Panc1 (cell line): ENCODE results near the gene ATG4D. TPM values are rescaled to one million over a fixed set of nuclear protein-coding genes. Genes with fewer than 3 reads are reported as not detected.

Source experiments
- ATAC-seq: fragments of 200-7000 bp; cut with Tn5 transposase; 2 replicates; pipeline ENCODE4 v1.9.1; 2020; ENCODE audit warnings: mild to moderate bottlenecking, moderate library complexity
- BruUV-seq: library from RNA; stranded (reverse); fragments of 400-500 nt; replicated peaks from 2 replicates; lab custom pipeline; 2021; lab: Mats Ljungman, UMichigan
- CTCF ChIA-PET: fragments of 300-600 bp; sonication (Branson Sonifier 250); formaldehyde crosslinking; loops from one replicate; lab custom pipeline; 2022; ENCODE audit warnings: antibody characterized with exemption; lab: Charles Lee
- POLR2A ChIA-PET: fragments of 300-600 bp; sonication (Branson Sonifier 250); formaldehyde crosslinking; loops from one replicate; lab custom pipeline; 2022; ENCODE audit warnings: antibody characterized with exemption; lab: Charles Lee
- DNase-seq: peaks from one replicate; pipeline ENCODE4 v3.0.0-alpha.2; 2010; ENCODE audit warnings: low read depth, low spot score
- H3K27ac ChIP-seq: 2 replicates; pipeline ENCODE4 v1.5.1; 2011; ENCODE audit warnings: mild to moderate bottlenecking, low read length, inconsistent platforms
- H3K27me3 ChIP-seq: fragments of 200-500 bp; sonication (Bioruptor generic); 2 replicates; pipeline ENCODE4 v1.6.0; 2014; ENCODE audit warnings: low read length, inconsistent platforms; ENCODE audit not compliant: control insufficient read depth, insufficient read depth
- H3K36me3 ChIP-seq: fragments of 200-500 bp; sonication (Bioruptor generic); 2 replicates; pipeline ENCODE4 v1.5.1; 2014; ENCODE audit warnings: inconsistent platforms, mild to moderate bottlenecking, low read length, moderate library complexity; ENCODE audit not compliant: control insufficient read depth, insufficient read depth
- H3K4me1 ChIP-seq: 2 replicates; pipeline ENCODE4 v1.5.1; 2011; ENCODE audit warnings: inconsistent platforms, mild to moderate bottlenecking, low read length, moderate library complexity; ENCODE audit not compliant: control insufficient read depth, insufficient read depth
- H3K4me3 ChIP-seq, 2 experiments: 2 replicates each; pipeline ENCODE4 v1.5.1; 2011 to 2012; ENCODE audit warnings: low read depth in 2 of 2, low read length in 2 of 2, mild to moderate bottlenecking in 2 of 2, inconsistent platforms in 1 of 2, moderate library complexity in 1 of 2
- H3K9me3 ChIP-seq: fragments of 200-500 bp; sonication (Bioruptor generic); 2 replicates; pipeline ENCODE4 v1.5.1; 2014; ENCODE audit warnings: low read depth, mild to moderate bottlenecking, inconsistent platforms, low read length, moderate library complexity; ENCODE audit not compliant: control insufficient read depth, insufficient read depth
- POLR2AphosphoS5 ChIP-seq: IDR thresholded peaks from 2 replicates; pipeline ENCODE4 v1.6.1; 2012; ENCODE audit warnings: mild to moderate bottlenecking, low read depth, low read length, moderate library complexity
- SIN3A ChIP-seq: IDR thresholded peaks from 2 replicates; pipeline ENCODE4 v1.6.1; 2012; ENCODE audit warnings: low read depth, mild to moderate bottlenecking, low read length, moderate library complexity, borderline replicate concordance; ENCODE audit not compliant: insufficient read depth
- TCF7L2 ChIP-seq: IDR thresholded peaks from 2 replicates; pipeline ENCODE4 v1.6.1; 2011; ENCODE audit warnings: mild to moderate bottlenecking, low read depth, low read length, inconsistent platforms
- in situ Hi-C: cut with HindIII; loops from 2 replicates; pipeline ENCODE4 v1.10.0; 2016; ENCODE audit warnings: low sequenced_read_pairs, low pct_unique_long_range_greater_than_20kb
- intact Hi-C: fragments of 100-400 bp; cut with micrococcal nuclease; formaldehyde crosslinking; loops from one replicate; pipeline ENCODE4 v1.10.0; 2022; ENCODE audit not compliant: unreplicated experiment
- total RNA-seq: library from RNA; stranded (reverse); gene quantifications from one replicate; pipeline ENCODE4 v1.2.1, GENCODE V29; 2021; ENCODE audit not compliant: unreplicated experiment
- TF ChIP-seq, protein P1 (sequence below): fragments of 450-650 bp; IDR thresholded peaks from 2 replicates; pipeline ENCODE4 v1.5.1; 2017; ENCODE audit warnings: mild to moderate bottlenecking
- TF ChIP-seq, protein P2 (sequence below), 2 experiments: IDR thresholded peaks; 2 replicates each; pipeline ENCODE4 v1.6.1; 2011 to 2012; ENCODE audit warnings: low read depth in 2 of 2, control low read depth in 1 of 2, low read length in 1 of 2, mild to moderate bottlenecking in 1 of 2, moderate library complexity in 1 of 2; ENCODE audit not compliant: insufficient read depth in 1 of 2

The ATG4D gene
- total RNA-seq, 1 experiment from 2014 or later: 28.0 TPM

DNA sequence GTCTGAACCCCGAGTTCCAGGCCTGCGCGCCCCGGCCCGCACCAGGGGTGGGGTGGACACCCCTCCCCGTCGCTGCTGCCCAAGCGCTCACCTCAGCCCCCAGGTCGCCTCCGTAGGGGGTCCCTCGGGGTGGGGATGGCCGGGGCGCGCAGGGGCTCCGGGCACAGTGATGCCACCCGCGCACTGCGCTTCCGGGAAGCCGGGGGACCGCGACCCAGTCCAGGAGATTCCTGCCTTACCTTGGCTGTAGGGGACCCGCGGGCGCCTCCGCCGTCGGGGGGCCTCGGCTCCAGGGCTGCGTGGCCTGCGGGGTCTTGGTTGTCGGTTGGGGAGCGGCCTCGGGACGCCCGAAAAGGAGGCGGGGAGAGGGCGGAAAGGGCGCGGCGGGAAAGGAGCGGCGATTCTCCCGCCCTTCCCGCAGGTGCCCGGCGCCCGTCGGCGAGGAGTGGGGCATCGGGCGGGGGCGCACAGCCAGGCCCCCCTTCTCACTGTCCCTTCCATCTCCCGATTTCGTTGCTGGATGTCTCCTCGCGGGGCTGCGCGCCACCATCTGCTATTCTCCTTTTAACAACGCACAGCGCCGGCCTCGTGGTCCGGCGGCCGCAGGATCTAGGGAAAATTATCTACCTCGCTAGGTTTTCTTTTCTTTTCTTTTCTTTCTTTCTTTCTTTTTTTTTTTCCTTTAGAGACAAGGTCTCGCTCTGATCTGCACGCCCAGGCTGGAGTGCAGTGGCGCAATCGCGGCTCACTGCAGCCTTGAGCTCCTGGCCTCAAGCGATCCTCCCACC, 40.5 kb upstream of the ATG4D start, which contains the start of gene KEAP1:
TSS of gene KEAP1 (minus strand) at position 355 of the 788 bp plus-strand sequence. CDS start 3,323 bp downstream, outside the sequence.
- no peak for DNase-seq
- H3K27me3 ChIP-seq: no peaks in the 10 kb centered on the region
- POLR2A ChIA-PET: no interaction called here
- CTCF ChIA-PET: no interaction called here
- H3K36me3 ChIP-seq: no peaks in the 10 kb centered on the region; the same call in 1 of the 2 replicates
- peak; percentile 67 for ATAC-seq
- intact Hi-C loops: no loop called here
- no peaks in the 10 kb centered on the region for H3K9me3 ChIP-seq
- H3K4me3 ChIP-seq: peak within 1 kb of the TSS; percentile 65 to 75
- H3K27ac ChIP-seq: peak within 1 kb of the TSS; percentile 93
- in situ Hi-C loops: no loop called here
- no peak for TF ChIP-seq TCF7L2
- TF ChIP-seq, protein P1, sequence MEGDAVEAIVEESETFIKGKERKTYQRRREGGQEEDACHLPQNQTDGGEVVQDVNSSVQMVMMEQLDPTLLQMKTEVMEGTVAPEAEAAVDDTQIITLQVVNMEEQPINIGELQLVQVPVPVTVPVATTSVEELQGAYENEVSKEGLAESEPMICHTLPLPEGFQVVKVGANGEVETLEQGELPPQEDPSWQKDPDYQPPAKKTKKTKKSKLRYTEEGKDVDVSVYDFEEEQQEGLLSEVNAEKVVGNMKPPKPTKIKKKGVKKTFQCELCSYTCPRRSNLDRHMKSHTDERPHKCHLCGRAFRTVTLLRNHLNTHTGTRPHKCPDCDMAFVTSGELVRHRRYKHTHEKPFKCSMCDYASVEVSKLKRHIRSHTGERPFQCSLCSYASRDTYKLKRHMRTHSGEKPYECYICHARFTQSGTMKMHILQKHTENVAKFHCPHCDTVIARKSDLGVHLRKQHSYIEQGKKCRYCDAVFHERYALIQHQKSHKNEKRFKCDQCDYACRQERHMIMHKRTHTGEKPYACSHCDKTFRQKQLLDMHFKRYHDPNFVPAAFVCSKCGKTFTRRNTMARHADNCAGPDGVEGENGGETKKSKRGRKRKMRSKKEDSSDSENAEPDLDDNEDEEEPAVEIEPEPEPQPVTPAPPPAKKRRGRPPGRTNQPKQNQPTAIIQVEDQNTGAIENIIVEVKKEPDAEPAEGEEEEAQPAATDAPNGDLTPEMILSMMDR: no peak
- TF ChIP-seq SIN3A: no peak
- TF ChIP-seq, protein P2, sequence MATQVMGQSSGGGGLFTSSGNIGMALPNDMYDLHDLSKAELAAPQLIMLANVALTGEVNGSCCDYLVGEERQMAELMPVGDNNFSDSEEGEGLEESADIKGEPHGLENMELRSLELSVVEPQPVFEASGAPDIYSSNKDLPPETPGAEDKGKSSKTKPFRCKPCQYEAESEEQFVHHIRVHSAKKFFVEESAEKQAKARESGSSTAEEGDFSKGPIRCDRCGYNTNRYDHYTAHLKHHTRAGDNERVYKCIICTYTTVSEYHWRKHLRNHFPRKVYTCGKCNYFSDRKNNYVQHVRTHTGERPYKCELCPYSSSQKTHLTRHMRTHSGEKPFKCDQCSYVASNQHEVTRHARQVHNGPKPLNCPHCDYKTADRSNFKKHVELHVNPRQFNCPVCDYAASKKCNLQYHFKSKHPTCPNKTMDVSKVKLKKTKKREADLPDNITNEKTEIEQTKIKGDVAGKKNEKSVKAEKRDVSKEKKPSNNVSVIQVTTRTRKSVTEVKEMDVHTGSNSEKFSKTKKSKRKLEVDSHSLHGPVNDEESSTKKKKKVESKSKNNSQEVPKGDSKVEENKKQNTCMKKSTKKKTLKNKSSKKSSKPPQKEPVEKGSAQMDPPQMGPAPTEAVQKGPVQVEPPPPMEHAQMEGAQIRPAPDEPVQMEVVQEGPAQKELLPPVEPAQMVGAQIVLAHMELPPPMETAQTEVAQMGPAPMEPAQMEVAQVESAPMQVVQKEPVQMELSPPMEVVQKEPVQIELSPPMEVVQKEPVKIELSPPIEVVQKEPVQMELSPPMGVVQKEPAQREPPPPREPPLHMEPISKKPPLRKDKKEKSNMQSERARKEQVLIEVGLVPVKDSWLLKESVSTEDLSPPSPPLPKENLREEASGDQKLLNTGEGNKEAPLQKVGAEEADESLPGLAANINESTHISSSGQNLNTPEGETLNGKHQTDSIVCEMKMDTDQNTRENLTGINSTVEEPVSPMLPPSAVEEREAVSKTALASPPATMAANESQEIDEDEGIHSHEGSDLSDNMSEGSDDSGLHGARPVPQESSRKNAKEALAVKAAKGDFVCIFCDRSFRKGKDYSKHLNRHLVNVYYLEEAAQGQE (IDR thresholded peaks at IDR 0.05; ENCODE audit: insufficient read depth in 1 of 2, low read depth in 2 of 2, low read length in 1 of 2): no peak
- no peak for TF ChIP-seq POLR2AphosphoS5
- peaks cover 9% of the 10 kb centered on the region for H3K4me1 ChIP-seq
- BruUV-seq: TSS peak; percentile 94

DNA sequence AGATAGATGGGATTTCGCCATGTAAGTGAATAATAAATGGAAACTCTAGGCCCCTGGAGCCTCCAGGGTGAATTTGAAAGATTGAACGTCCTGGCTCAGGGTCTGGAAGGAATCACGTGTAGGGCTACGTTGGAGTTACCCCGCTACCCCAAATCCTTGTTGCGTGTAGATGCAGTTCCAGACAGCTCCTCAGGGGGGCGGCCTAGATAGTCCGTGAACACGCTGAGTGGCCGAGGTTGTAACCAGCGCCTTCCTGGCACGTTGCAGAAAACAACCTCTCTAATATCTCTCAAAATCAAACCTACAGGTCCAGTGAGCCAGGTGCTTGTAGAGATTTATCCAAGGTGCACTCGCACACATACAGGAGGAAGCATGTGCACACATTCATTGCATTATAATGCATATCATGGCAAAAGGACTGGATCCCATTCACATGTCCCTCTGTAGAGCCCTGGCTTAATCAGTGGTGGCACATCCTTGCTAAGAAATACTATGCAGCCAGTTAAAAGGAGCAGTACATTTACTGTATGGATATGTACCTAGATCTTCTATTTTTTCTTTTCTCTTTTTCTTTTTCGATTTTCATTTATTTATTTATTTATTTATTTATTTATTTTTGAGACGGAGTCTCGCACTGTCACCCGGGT, 38.0 kb upstream of the ATG4D start:
- Histone ChIP-seq H3K4me1 (no peaks in the 10 kb centered on the region; the same call in 1 of the 2 replicates), H3K27me3 (no peaks in the 10 kb centered on the region), H3K27ac (no peak overlapping the region), H3K36me3 (no peaks in the 10 kb centered on the region; the same call in 1 of the 2 replicates), H3K9me3 (no peaks in the 10 kb centered on the region), H3K4me3 (no peak overlapping the region)
- CTCF ChIA-PET: interaction anchor here (0.6 to 0.7 kb wide), 2 partner anchors 45 to 190 kb away, joined by 3 to 7 read pairs; no protein-coding TSS in a partner anchor
- BruUV-seq: no TSS peak
- DNase-seq: no peak
- in situ Hi-C loops: no loop called here
- intact Hi-C loops: no loop called here
- TF ChIP-seq TCF7L2 (no peak), SIN3A (no peak), POLR2AphosphoS5 (no peak)
- TF ChIP-seq, protein P2 (IDR thresholded peaks at IDR 0.05; ENCODE audit: insufficient read depth in 1 of 2, low read depth in 2 of 2, low read length in 1 of 2): no peak
- TF ChIP-seq, protein P1: peak; percentile 86
- POLR2A ChIA-PET: no interaction called here
- 0 out of 2 replicates have a peak, but pooled peaks have one; percentile 10 for ATAC-seq
